OCI-LY1 (cell line): ENCODE data around the gene HGFAC.

Experiments used
- CTCF ChIP-seq: fragments of 200-600 bp; sonication (generic), shearing (Covaris generic); IDR thresholded peaks from 2 replicates; pipeline ENCODE4 v1.5.1; 2017; ENCODE audit warnings: mild to moderate bottlenecking, antibody characterized with exemption, low read length, moderate library complexity, mixed read lengths
- EZH2 ChIP-seq: fragments of 200-600 bp; sonication (generic), shearing (Covaris generic); IDR thresholded peaks from 2 replicates; pipeline ENCODE4 v1.8.0; 2017; ENCODE audit warnings: borderline replicate concordance, mixed run types, mild to moderate bottlenecking, antibody characterized with exemption, low read length, moderate library complexity, mixed read lengths

GRCh38 chr4:3442959-3443749, 1.4 kb downstream of the HGFAC start:
- TF ChIP-seq CTCF (peak; percentile 57), EZH2 (no peak)
